CD8-positive, alpha-beta memory T cell (primary cell): ENCODE data around the gene CNPY4. TPM values are rescaled to one million over a fixed set of nuclear protein-coding genes. Genes with fewer than 3 reads are reported as not detected.
A peak's percentile ranks its signal among the peaks of the same experiment; 100 is the strongest.

Experiments
- CTCF ChIA-PET: fragments of 350-600 bp; sonication (Branson Sonifier 250); formaldehyde crosslinking; loops from one replicate; lab custom pipeline; 2021; ENCODE audit warnings: antibody characterized with exemption; lab: Charles Lee
- POLR2A ChIA-PET: fragments of 350-600 bp; sonication (Branson Sonifier 250); formaldehyde crosslinking; loops from one replicate; lab custom pipeline; 2021; ENCODE audit warnings: antibody characterized with exemption; lab: Charles Lee
- DNase-seq, 5 donors: peaks; one replicate each; pipeline versions ENCODE4 v3.0.0 to v3.0.0-alpha.2; 2020 to 2022; ENCODE audit warnings: mixed read lengths in 1 of 5
- H3K27ac ChIP-seq: one replicate; pipeline ENCODE4 v1.7.0; 2013; ENCODE audit warnings: low read depth, mild to moderate bottlenecking, low read length, moderate library complexity
- H3K27me3 ChIP-seq: 2 replicates; pipeline ENCODE4 v1.7.0; 2013; ENCODE audit warnings: low read length, mild to moderate bottlenecking; ENCODE audit not compliant: insufficient read depth, poor library complexity, severe bottlenecking
- H3K36me3 ChIP-seq: 2 replicates; pipeline ENCODE4 v1.7.0; 2013; ENCODE audit warnings: mild to moderate bottlenecking, low read length, moderate library complexity; ENCODE audit not compliant: insufficient read depth
- H3K4me1 ChIP-seq: 2 replicates; pipeline ENCODE4 v1.7.0; 2013; ENCODE audit warnings: mild to moderate bottlenecking, low read length, moderate library complexity; ENCODE audit not compliant: insufficient read depth
- H3K4me3 ChIP-seq: 2 replicates; pipeline ENCODE4 v1.7.0; 2013; ENCODE audit warnings: mild to moderate bottlenecking, low read length
- H3K9me3 ChIP-seq: 2 replicates; pipeline ENCODE4 v1.7.0; 2013; ENCODE audit warnings: mild to moderate bottlenecking, low read length
- H3K27ac Mint-ChIP-seq, 8 donors: one replicate each; pipeline ENCODE4 v1.8.0; 2020 to 2021; ENCODE audit warnings: mixed read lengths in 8 of 8, mild to moderate bottlenecking in 6 of 8, inconsistent platforms in 3 of 8, moderate library complexity in 3 of 8
- H3K27me3 Mint-ChIP-seq, 2 donors: one replicate each; pipeline ENCODE4 v1.8.0; 2020 to 2021; ENCODE audit warnings: mixed read lengths in 2 of 2, mild to moderate bottlenecking in 1 of 2, moderate library complexity in 1 of 2
- H3K36me3 Mint-ChIP-seq, 3 donors: one replicate each; pipeline ENCODE4 v1.8.0; 2020 to 2021; ENCODE audit warnings: mixed read lengths in 3 of 3, inconsistent platforms in 1 of 3, mild to moderate bottlenecking in 1 of 3
- H3K4me1 Mint-ChIP-seq, 3 donors: one replicate each; pipeline ENCODE4 v1.8.0; 2020 to 2021; ENCODE audit warnings: mixed read lengths in 3 of 3, inconsistent platforms in 1 of 3, mild to moderate bottlenecking in 1 of 3
- H3K4me3 Mint-ChIP-seq, 7 donors: one replicate each; pipeline ENCODE4 v1.8.0; 2020 to 2021; ENCODE audit warnings: mixed read lengths in 7 of 7, mild to moderate bottlenecking in 6 of 7, moderate library complexity in 4 of 7, inconsistent platforms in 2 of 7
- H3K9me3 Mint-ChIP-seq, 5 donors: one replicate each; pipeline ENCODE4 v1.8.0; 2020 to 2022; ENCODE audit warnings: mixed read lengths in 5 of 5, mild to moderate bottlenecking in 3 of 5, moderate library complexity in 2 of 5, inconsistent platforms in 1 of 5
- polyA plus RNA-seq: library from polyadenylated mRNA; unstranded; fragments of 300-500 nt; fragmentation: Illumina TruSeq; gene quantifications from one replicate; pipeline ENCODE4 v1.2.3, GENCODE V29; 2021
- total RNA-seq, 2 experiments: library from RNA; stranded (reverse); gene quantifications; one replicate each; pipeline ENCODE4 v1.2.3, GENCODE V29; 2021

The CNPY4 gene
- total and polyA plus RNA-seq, 3 experiments from 2014 or later: 18.9 to 24.1 (median 19.0) TPM

DNA sequence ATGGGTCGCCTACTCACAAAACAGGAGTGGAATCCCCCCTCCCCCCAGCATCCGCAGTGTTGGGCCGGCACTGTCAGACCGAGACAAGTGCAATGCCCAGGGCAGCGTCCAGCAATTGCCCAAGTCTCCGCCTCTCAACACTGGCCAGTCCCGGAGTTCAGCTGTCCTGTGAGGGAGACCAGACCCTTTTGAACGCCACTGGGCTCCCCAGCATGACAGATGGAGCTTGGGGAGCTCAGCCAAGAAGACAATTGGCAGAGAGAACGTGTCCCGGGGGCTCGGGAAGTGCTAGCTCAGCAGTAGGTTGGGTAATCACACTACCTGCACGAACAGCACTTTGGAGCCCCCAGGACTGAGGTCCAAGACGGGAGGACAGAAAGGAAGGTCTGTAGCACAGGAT lies 25.9 kb upstream of the CNPY4 start:
- peaks cover 16 to 89% (median 23%) of the 10 kb centered on the region in 3 donors for H3K36me3 Mint-ChIP-seq
- H3K4me3 ChIP-seq: no peak overlapping the region
- no peak overlapping the region for H3K27ac ChIP-seq
- H3K9me3 ChIP-seq: no peaks in the 10 kb centered on the region
- H3K36me3 ChIP-seq: peaks cover 74% of the 10 kb centered on the region
- no peaks in the 10 kb centered on the region for H3K9me3 Mint-ChIP-seq
- no peak for DNase-seq
- ChIA-PET POLR2A (no interaction called here), CTCF (no interaction called here)
- no peak overlapping the region for H3K4me3 Mint-ChIP-seq
- peaks cover 12% of the 10 kb centered on the region for H3K4me1 ChIP-seq
- peaks cover 0 to 9% of the 10 kb centered on the region in 2 donors for H3K27me3 Mint-ChIP-seq
- peak overlapping the region in 2 of 8 donors; percentile 3 to 5 for H3K27ac Mint-ChIP-seq
- no peaks in the 10 kb centered on the region for H3K27me3 ChIP-seq
- peaks cover 15 to 42% (median 33%) of the 10 kb centered on the region in 3 donors for H3K4me1 Mint-ChIP-seq

DNA sequence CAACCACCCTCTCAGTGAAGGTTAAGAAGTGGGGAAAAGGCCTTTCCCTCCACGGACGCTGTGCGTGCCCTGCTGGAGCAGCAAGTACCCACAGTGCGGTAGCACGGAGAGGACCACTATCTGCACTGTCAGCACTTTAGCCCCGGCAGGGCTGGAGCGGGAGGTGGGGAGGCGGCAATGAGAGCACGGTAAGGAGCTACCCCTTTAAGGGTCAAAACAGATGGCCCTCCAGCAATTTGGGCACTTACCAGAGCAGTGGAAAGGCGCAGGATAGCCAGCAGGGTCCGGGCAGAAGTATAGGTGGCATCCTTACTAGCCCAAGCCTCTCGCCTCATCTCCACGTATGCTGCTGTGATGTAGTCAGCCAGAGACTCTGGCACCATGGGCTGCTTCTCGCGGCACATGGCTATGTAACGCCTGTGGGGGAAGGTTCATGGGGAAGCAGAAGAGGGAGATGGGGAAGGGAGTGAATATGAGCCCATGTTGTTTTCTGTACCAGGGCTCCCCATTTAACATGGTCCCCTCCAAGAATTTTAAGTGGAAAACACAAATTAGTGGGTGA lies 25.4 kb upstream of the CNPY4 start:
- Mint-ChIP-seq H3K9me3 (no peaks in the 10 kb centered on the region), H3K27ac (peak overlapping the region in 1 of 8 donors; percentile 5), H3K27me3 (peaks cover 0 to 8% of the 10 kb centered on the region in 2 donors), H3K4me3 (no peak overlapping the region), H3K36me3 (peaks cover 16 to 94% (median 25%) of the 10 kb centered on the region in 3 donors), H3K4me1 (peaks cover 20 to 42% (median 38%) of the 10 kb centered on the region in 3 donors)
- no peak for DNase-seq
- Histone ChIP-seq H3K9me3 (no peaks in the 10 kb centered on the region), H3K4me1 (peaks cover 13% of the 10 kb centered on the region), H3K36me3 (peaks cover 79% of the 10 kb centered on the region), H3K4me3 (no peak overlapping the region), H3K27me3 (no peaks in the 10 kb centered on the region), H3K27ac (no peak overlapping the region)
- CTCF ChIA-PET: no interaction called here
- POLR2A ChIA-PET: no interaction called here

DNA sequence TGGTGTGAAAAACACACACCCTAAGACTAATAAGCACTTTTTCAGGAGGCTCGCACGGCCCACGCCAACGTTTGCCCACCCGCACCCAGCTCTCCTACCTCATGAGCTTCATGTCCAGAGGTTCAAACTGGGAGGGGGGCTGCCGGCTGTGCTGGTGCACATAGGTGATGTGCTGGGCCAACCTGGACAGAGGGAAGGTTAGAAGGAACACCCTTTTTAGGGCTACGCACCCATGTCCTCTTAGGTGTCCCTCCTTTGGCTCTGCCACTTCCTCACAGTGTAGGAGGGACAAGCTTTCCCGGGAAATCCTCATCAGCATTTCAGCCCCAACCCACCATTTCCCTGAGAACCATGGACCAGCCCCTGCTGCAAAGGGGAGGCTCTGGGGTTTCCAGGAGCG lies 24.1 kb upstream of the CNPY4 start:
- Mint-ChIP-seq H3K4me3 (peak overlapping the region in 1 of 7 donors; percentile 37), H3K36me3 (peaks cover 16 to 99% (median 31%) of the 10 kb centered on the region in 3 donors), H3K27ac (peak overlapping the region in 1 of 8 donors; percentile 72), H3K4me1 (peaks cover 26 to 44% (median 40%) of the 10 kb centered on the region in 3 donors), H3K27me3 (peaks cover 0 to 2% of the 10 kb centered on the region in 2 donors), H3K9me3 (no peaks in the 10 kb centered on the region)
- ChIA-PET POLR2A (no interaction called here), CTCF (interaction anchor here (0.8 to 1.1 kb wide), 2 partner anchors 13 to 33 kb away, joined by 3 to 4 read pairs; no protein-coding TSS in a partner anchor)
- H3K9me3 ChIP-seq: no peaks in the 10 kb centered on the region
- no peak overlapping the region for H3K27ac ChIP-seq
- H3K36me3 ChIP-seq: peaks cover 84% of the 10 kb centered on the region
- H3K4me3 ChIP-seq: no peak overlapping the region
- DNase-seq: no peak
- peaks cover 15% of the 10 kb centered on the region for H3K4me1 ChIP-seq
- H3K27me3 ChIP-seq: no peaks in the 10 kb centered on the region

DNA sequence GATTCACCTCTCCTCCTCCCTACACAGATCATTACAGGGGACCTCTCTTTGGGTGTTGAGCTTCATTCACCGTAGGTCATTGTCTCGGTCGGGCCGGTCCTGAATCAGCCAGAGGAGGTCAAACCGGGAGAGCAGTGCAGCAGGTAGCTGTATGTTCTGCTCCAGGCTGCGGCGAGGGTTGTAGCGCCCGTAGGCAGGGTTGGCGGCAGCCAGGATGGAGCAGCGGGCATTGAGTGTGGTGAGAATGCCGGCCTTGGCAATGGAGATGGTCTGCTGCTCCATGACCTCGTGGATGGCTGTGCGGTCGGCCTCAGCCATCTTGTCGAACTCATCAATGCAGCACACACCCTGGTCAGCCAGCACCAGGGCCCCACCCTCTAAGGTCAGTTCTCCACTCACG lies 23.7 kb upstream of the CNPY4 start:
- peak overlapping the region in 2 of 8 donors; percentile 33 to 72 for H3K27ac Mint-ChIP-seq
- H3K27me3 Mint-ChIP-seq: peaks cover 0 to 5% of the 10 kb centered on the region in 2 donors
- H3K4me3 Mint-ChIP-seq: peak overlapping the region in 1 of 7 donors; percentile 37
- peaks cover 16 to 98% (median 31%) of the 10 kb centered on the region in 3 donors for H3K36me3 Mint-ChIP-seq
- no peaks in the 10 kb centered on the region for H3K9me3 Mint-ChIP-seq
- DNase-seq: no peak
- no peak overlapping the region for H3K4me3 ChIP-seq
- POLR2A ChIA-PET: no interaction called here
- H3K27me3 ChIP-seq: no peaks in the 10 kb centered on the region
- no peaks in the 10 kb centered on the region for H3K9me3 ChIP-seq
- CTCF ChIA-PET: interaction anchor here (1.1 kb wide), 1 partner anchor 13 kb away, joined by 4 read pairs; no protein-coding TSS in a partner anchor
- H3K4me1 Mint-ChIP-seq: peaks cover 27 to 44% (median 38%) of the 10 kb centered on the region in 3 donors
- peaks cover 15% of the 10 kb centered on the region for H3K4me1 ChIP-seq
- peaks cover 80% of the 10 kb centered on the region for H3K36me3 ChIP-seq
- H3K27ac ChIP-seq: no peak overlapping the region

DNA sequence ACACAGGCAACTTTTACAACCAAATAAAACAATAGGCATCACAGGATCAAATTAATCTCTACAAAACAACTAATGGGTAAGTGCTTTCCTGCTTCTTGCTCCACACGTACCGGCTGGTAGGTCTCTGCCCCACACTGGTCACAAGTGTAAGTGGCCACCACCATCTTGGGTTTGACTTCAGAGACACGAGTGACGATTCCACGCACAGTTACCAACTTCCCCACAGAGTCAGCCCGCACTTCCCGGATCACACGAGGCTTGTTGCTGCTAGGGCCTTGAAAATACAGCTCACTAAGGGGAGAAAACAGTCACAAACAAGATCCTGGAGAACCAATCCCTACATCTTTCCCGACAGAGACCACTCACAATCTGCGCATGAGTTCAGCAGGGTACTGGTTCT lies 20.5 kb upstream of the CNPY4 start:
- Histone ChIP-seq H3K9me3 (no peaks in the 10 kb centered on the region), H3K27ac (peak overlapping the region; percentile 1), H3K4me3 (no peak overlapping the region), H3K27me3 (no peaks in the 10 kb centered on the region), H3K36me3 (peaks cover 51% of the 10 kb centered on the region), H3K4me1 (peaks cover 21% of the 10 kb centered on the region)
- Mint-ChIP-seq H3K27ac (peak overlapping the region; percentile 47 to 99 (median 96)), H3K36me3 (peaks cover 7 to 79% (median 21%) of the 10 kb centered on the region in 3 donors), H3K9me3 (no peaks in the 10 kb centered on the region), H3K4me1 (peaks cover 38 to 55% (median 43%) of the 10 kb centered on the region in 3 donors), H3K4me3 (peak overlapping the region; percentile 60 to 97 (median 81)), H3K27me3 (peaks cover 0 to 9% of the 10 kb centered on the region in 2 donors)
- POLR2A ChIA-PET: no interaction called here
- CTCF ChIA-PET: interaction anchor here (0.7 to 3.8 kb wide), 3 partner anchors 16 to 187 kb away, joined by 3 to 19 read pairs (median 17); partner anchors contain the start of genes MBLAC1 and ZNF3
- no peak for DNase-seq

DNA sequence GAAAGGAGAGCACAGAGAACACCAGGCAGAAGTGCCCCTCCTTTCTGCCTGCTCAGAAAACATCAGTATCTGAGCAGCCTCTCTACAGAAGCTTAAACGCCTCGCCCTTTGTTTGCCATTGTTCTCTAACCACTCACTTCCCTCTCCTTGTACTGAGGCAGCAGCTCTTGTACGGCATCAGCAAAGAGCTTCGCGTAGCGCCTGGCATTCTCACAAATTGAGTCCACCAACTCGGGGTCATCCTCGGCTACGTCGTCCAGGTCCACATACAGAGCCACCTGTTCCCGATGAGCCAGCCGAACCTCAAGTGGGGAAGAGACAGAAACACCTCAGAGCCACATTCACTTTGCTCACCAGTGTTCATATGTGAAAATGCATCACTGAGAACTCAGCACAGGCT lies 20.0 kb upstream of the CNPY4 start:
- DNase-seq: no peak
- peak overlapping the region; percentile 96 for H3K4me3 ChIP-seq
- H3K36me3 Mint-ChIP-seq: peaks cover 7 to 77% (median 21%) of the 10 kb centered on the region in 3 donors
- H3K4me1 ChIP-seq: peaks cover 21% of the 10 kb centered on the region
- no peaks in the 10 kb centered on the region for H3K9me3 ChIP-seq
- H3K9me3 Mint-ChIP-seq: no peaks in the 10 kb centered on the region
- no peaks in the 10 kb centered on the region for H3K27me3 ChIP-seq
- H3K27ac ChIP-seq: peak overlapping the region; percentile 1
- ChIA-PET CTCF (interaction anchor here (0.7 to 3.8 kb wide), 6 partner anchors 16 to 187 kb away, joined by 3 to 19 read pairs (median 10); partner anchors contain the start of genes MBLAC1 and ZNF3), POLR2A (interaction anchor here (3.5 kb wide), 1 partner anchor 11 kb away, joined by 17 read pairs; the partner anchor contains the start of gene COPS6)
- H3K27ac Mint-ChIP-seq: peak overlapping the region in 7 of 8 donors; percentile 94 to 99 (median 96)
- peaks cover 0 to 9% of the 10 kb centered on the region in 2 donors for H3K27me3 Mint-ChIP-seq
- H3K4me3 Mint-ChIP-seq: peak overlapping the region; percentile 90 to 97 (median 94)
- H3K4me1 Mint-ChIP-seq: peaks cover 39 to 55% (median 45%) of the 10 kb centered on the region in 3 donors
- peaks cover 46% of the 10 kb centered on the region for H3K36me3 ChIP-seq

DNA sequence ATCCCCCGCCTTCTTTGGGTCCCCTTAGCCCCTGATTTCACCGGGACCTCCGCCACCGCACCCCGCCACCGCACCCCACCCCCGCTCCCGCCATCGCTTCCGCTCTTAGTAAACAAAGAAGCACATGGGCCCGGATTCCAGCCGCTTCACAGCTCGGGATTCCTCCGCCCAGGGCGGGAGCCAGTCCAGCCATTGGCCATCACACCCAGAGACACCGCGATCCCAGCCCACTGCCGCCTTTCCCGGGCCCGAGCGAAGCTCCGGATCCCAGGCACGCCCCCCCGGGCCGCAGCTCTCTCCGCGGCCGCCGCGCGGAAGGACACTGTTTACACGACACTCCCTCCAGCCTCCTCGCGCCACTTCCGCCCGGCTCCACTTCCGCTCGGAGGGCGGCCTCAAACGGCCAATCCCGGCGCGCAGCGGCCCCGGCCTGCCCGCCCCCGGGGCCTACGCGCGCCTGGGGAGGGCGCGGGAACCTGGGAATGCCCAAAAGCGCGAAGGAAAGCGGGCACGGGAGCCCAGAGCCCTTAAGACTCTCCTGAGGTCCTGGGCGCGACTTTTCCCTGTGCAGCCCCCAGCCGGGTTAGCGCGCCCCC lies 18.9 kb upstream of the CNPY4 start:
- peaks cover 7 to 76% (median 19%) of the 10 kb centered on the region in 3 donors for H3K36me3 Mint-ChIP-seq
- H3K27me3 Mint-ChIP-seq: peaks cover 0 to 9% of the 10 kb centered on the region in 2 donors
- H3K9me3 Mint-ChIP-seq: no peaks in the 10 kb centered on the region
- Histone ChIP-seq H3K36me3 (peaks cover 36% of the 10 kb centered on the region), H3K9me3 (no peaks in the 10 kb centered on the region), H3K27me3 (no peaks in the 10 kb centered on the region), H3K27ac (peak overlapping the region; percentile 85), H3K4me1 (peaks cover 21% of the 10 kb centered on the region), H3K4me3 (peak overlapping the region; percentile 96)
- DNase-seq: peak; percentile 83 to 94 (median 90)
- H3K27ac Mint-ChIP-seq: peak overlapping the region; percentile 94 to 100 (median 96)
- ChIA-PET POLR2A (interaction anchor here (0.5 to 3.5 kb wide), 15 partner anchors 10 to 1117 kb away, joined by 3 to 50 read pairs (median 7); partner anchors contain the start of genes COPS6, MBLAC1, PLOD3 and TRIM4), CTCF (interaction anchor here (0.9 to 3.8 kb wide), 10 partner anchors 8 to 182 kb away, joined by 3 to 19 read pairs (median 4); partner anchors contain the start of genes MBLAC1 and ZNF3)
- H3K4me3 Mint-ChIP-seq: peak overlapping the region; percentile 90 to 97 (median 94)
- peaks cover 39 to 55% (median 45%) of the 10 kb centered on the region in 3 donors for H3K4me1 Mint-ChIP-seq
